HG03280 (cell line): Measurements from ENCODE around the gene NEDD4L.
"Not testable (repeated sequence)": the region's sequence is repeated elsewhere in the genome, so short reads cannot be mapped to it uniquely, and the experiment has no call there.

ENCODE experiments used
- ATAC-seq: cut with Tn5 transposase; IDR thresholded peaks from one replicate; pipeline ENCODE4 v1.9.1; 2021; ENCODE audit warnings: mild to moderate bottlenecking, moderate library complexity; ENCODE audit not compliant: unreplicated experiment

Gene NEDD4L

GRCh38 chr18:58362027-58362575, 318.1 kb downstream of the NEDD4L start:
- ATAC-seq: no peak

GRCh38 chr18:58362829-58363271, 318.8 kb downstream of the NEDD4L start:
- ATAC-seq: no peak

GRCh38 chr18:58363767-58364540, 319.9 kb downstream of the NEDD4L start:
- ATAC-seq: no peak

- ATAC-seq: no peak
Observed at GRCh38 chr18:58364876-58365528, 321.0 kb downstream of the NEDD4L start.

GRCh38 chr18:58367425-58368140, 323.6 kb downstream of the NEDD4L start:
- no peak for ATAC-seq

GRCh38 chr18:58369616-58370015, 325.6 kb downstream of the NEDD4L start:
- no peak for ATAC-seq

- no peak for ATAC-seq
Observed at GRCh38 chr18:58370038-58370580, 326.1 kb downstream of the NEDD4L start.

- no peak for ATAC-seq
Observed at GRCh38 chr18:58370612-58371011, 326.6 kb downstream of the NEDD4L start.

- no peak for ATAC-seq
Observed at GRCh38 chr18:58373481-58373880, 329.5 kb downstream of the NEDD4L start.

GRCh38 chr18:58375051-58375450, 331.0 kb downstream of the NEDD4L start:
- no peak for ATAC-seq

- ATAC-seq: no peak
Observed at GRCh38 chr18:58378411-58379379, 334.7 kb downstream of the NEDD4L start.

- ATAC-seq: no peak
Observed at GRCh38 chr18:58379443-58379842, 335.4 kb downstream of the NEDD4L start.

- not testable (repeated sequence) for ATAC-seq
Observed at GRCh38 chr18:58380113-58380512, 336.1 kb downstream of the NEDD4L start.

GRCh38 chr18:58381676-58382411, 337.8 kb downstream of the NEDD4L start:
- ATAC-seq: no peak

- ATAC-seq: no peak
Observed at GRCh38 chr18:58382446-58382845, 338.4 kb downstream of the NEDD4L start.

- no peak for ATAC-seq
Observed at GRCh38 chr18:58385472-58385871, 341.4 kb downstream of the NEDD4L start.

GRCh38 chr18:58386780-58387179, 342.8 kb downstream of the NEDD4L start:
- ATAC-seq: no peak

- ATAC-seq: no peak
Observed at GRCh38 chr18:58387716-58388115, 343.7 kb downstream of the NEDD4L start.

GRCh38 chr18:58388736-58389135, 344.7 kb downstream of the NEDD4L start:
- no peak for ATAC-seq
